IPS-18c (cell line): ENCODE results near the gene FOXL1.
A peak's percentile ranks its signal among the peaks of the same experiment; 100 is the strongest.

Experiments
- H3K4me3 ChIP-seq: 2 replicates; pipeline ENCODE4 v1.7.0; 2013; ENCODE audit warnings: low read depth, mild to moderate bottlenecking, low read length, moderate library complexity; ENCODE audit not compliant: insufficient read depth
- H3K9me3 ChIP-seq: one replicate; pipeline ENCODE4 v1.6.1; 2013; ENCODE audit warnings: mild to moderate bottlenecking, low read length, moderate library complexity; ENCODE audit not compliant: control insufficient read depth, insufficient read depth

FOXL1 gene

DNA sequence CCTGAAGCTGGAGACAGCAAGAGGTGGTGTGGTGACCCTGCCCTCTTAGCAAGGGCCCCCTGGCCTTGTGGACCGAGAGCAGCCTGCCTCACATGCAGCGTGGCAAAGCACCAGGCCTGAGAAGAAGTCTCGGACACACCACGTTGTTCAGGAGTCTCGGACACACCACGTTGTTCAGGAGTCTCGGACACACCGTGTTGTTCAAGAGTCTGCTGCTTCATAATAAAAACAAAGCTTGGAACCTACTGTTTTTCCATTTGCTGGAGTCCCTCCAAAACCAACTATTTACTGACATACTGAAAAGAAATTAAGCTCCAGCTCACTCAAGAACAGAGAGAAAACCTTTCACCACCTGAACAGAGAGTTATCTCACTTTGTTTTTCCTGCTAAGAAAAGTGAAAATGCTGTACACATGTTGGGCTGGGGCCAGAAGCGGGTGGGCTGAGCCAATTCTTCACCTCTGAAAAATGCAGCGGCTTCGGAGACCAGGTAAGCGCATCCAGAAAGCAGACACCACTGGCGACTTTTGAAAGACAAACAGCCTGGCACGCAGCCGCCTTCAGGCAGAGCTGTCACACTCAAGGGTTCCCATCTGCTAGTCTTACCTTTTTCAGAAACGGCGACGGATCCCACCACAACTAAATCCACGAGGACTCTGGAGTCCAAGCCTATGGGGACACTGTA lies 32.3 kb upstream of the FOXL1 start:
- Histone ChIP-seq H3K4me3 (no peak overlapping the region), H3K9me3 (no peaks in the 10 kb centered on the region)

DNA sequence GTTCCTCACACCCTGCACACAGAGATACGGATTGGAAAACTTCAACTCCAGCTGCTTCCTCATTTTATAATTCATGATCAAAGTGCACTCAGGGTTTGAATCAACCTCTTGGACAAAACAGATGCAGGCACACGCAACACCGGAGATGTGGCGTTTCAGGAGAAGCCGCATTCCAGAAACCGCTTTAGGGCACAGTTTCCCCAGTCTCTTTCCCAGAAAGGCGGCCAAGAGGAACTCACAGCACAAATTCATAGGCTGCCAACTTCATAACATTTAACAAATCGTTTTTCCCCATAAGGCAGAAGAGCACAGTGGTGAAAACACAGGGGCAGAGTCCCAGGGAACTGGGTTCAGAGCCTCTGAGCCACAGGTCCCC lies 31.7 kb upstream of the FOXL1 start:
- Histone ChIP-seq H3K4me3 (no peak overlapping the region), H3K9me3 (no peaks in the 10 kb centered on the region)

DNA sequence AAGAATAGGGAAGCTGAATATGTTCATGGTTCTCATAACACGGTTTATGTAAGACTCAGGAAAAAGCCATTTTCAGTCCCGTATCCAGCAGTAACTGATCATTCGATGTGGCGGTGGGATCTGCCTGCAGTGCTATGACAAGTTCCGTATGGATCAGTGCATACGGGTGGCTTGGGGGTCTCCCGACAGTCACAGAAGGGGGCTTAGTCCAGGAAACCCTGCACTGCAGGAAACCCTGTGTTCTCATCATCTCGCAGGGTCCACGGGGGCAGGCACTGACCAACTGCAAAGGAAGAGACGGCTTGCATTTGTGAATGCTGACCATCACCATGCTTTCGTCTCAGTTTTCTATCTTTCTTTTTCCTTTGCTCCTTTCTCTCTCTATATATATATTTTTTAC lies 31.1 kb upstream of the FOXL1 start:
- Histone ChIP-seq H3K9me3 (no peaks in the 10 kb centered on the region), H3K4me3 (no peak overlapping the region)

DNA sequence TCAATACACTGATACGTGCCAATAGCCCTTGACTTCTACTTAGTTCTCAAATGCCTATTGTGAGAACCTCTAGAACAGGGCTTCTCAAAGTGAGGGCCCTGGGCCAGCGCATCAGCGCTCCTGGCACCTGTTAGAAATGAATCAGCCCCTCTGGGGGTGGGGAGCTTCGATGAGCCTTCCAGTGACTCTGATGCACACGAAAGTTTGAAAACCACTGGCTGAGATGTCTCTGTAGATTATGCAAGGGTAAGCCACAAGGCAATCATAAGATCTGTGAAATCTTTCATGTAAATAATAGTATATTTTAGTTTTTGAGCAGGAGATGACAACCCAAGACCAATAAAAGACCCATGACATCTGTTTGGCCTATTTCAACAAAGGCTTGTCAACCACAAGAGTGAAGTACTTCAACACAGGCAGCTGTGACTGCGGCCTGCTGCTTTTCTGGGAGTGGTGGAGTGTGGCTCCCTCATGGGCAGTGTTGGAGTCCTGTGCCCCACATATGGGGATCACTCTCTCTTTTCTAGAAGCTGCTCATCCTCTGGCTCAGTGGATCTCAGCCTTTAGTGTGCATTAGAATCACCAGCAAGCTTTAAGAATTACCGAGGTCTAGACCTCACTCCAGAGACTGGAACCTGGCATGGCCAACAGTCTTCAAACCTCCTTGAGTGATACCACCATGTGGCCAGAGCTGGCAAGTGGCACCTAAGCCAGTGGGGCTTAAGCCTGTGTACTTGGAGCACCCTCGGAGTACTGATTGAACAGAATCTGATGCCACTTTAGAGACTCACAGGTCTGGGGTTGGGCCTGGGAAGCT lies 29.1 kb upstream of the FOXL1 start:
- H3K9me3 ChIP-seq, result no peaks in the 10 kb centered on the region
- H3K4me3 ChIP-seq, result no peak overlapping the region

DNA sequence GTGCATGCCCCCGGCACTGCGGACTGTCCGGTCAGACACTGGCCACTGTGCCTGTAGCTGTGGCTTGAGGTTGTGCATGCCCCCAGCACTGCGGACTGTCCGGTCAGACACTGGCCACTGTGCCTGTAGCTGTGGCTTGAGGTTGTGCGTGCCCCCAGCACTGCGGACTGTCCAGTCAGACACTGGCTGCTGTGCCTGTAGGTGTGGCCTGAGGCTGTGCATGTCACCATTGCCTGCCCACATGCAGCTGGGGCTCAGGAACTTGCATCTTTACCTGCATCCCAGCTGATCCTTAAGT lies 28.5 kb upstream of the FOXL1 start:
- H3K4me3 ChIP-seq, result no peak overlapping the region
- H3K9me3 ChIP-seq, result no peaks in the 10 kb centered on the region

DNA sequence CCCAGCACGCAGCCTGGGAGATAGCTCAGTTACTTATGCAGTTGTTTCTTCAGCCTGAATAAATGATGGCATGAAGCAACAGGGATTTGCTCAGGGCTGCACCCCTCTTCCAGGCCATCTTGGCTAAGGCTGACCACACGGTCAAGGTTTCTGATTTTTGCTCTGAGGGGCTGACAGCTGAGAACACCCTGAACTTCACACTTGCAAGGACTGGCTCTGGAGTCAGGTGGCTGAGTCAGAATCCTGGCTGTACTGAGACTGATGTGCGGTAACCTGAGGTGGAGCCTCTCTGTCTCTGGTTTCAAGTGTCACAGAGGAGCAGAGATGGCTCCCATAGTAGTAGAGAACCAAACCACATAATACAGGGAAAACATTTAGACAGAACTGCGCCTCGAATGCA lies 28.1 kb upstream of the FOXL1 start:
- Histone ChIP-seq H3K4me3 (no peak overlapping the region), H3K9me3 (no peaks in the 10 kb centered on the region)

DNA sequence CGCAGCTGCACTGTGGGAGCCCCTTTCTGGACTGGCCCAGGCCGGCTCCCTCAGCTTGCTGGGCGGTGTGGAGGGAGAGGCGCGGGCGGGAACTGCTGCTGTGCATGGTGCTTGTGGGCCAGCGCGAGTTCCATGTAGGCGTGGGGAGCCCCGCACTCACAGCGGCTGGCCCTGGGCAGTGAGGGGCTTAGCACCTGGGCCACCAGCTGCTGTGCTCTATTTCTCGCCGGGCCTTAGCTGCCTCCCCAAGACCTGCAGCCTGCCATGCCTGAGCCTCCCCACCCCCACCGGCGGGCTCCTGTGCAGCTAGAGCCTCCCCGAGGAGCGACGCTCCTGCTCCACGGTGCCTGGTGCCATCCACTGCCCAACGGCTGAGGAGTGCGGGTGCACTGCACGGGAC lies 25.0 kb upstream of the FOXL1 start:
- Histone ChIP-seq H3K9me3 (no peaks in the 10 kb centered on the region), H3K4me3 (no peak overlapping the region)

DNA sequence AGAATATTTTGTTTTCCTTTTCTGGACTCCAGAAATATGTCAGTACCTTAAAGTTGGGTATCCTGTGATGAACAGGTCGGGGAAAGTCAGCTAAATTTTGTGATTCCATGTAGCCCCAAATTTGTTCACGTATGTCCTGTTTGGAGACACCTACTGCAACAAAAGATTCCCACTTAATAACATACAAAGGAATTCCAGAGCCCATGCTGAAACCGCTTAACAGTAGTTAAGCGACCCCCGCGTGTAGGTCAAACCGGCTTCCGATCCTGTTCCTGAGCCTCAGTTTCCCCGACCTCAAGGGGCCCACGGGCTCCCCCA lies 23.8 kb upstream of the FOXL1 start:
- H3K4me3 ChIP-seq, result peak overlapping the region; percentile 81
- H3K9me3 ChIP-seq, result no peaks in the 10 kb centered on the region

DNA sequence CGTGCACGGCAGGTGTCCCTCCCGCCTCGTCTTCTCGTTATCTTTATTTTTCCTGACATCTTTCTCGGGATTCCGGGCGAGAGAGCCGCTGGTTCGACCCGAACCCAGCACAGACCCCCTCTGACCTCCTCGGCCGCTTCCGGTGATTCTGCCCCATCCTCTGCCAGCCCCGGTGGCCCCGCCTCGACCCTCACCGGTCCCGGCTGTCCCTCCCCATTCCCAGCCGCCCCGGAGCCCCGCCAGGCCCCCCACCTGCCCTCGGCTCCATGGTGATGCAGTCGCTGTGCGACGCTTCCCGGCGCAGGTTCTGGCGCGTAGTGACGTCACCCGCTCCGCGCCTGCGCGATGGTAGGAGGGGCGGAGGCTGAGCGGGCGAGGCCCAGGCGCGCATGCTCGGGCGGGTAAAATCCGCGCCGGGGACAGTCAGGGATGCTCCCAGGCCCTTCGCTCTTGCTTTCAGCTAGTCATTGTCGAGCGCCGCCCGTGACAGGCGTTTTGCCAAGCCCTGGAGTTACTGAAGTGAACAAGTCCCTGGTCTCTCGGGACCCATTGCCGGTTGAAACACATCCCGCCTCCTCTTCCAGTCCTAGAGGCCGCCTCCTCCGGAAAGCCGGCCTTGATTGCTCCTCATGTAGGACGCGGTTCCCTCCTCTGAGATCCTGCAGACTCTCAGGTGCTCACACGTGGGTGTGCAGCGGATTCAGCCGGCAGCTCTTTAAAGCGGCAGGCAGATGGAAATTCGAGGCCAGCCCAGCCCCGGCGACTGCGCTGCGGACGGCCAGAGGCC lies 23.2 kb upstream of the FOXL1 start, which contains the start of gene MTHFSD:
TSS of gene MTHFSD (minus strand) at position 319 of the 787 bp plus-strand sequence. CDS start at position 268, 51 bp downstream.
- Histone ChIP-seq H3K4me3 (peak within 1 kb of the TSS; percentile 81), H3K9me3 (no peaks in the 10 kb centered on the region)

DNA sequence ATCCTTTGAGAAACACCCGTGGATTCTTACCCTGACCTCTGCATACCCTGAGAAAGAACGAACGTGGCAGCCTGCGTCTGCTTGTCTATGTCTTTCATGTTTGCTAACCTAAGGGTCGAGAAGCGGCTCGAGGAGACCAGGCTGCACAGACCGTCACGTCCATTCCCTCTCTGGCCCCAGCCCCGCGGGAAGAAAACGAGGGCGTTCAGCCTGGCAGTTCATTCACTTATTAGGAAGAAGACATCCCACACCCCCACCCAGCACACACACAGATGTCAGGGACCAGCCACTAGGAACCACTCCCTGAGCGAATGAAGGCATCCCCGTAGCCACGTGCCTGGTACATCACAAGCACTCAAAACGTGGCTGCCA lies 22.7 kb upstream of the FOXL1 start:
- Histone ChIP-seq H3K9me3 (no peaks in the 10 kb centered on the region), H3K4me3 (peak overlapping the region; percentile 81)

DNA sequence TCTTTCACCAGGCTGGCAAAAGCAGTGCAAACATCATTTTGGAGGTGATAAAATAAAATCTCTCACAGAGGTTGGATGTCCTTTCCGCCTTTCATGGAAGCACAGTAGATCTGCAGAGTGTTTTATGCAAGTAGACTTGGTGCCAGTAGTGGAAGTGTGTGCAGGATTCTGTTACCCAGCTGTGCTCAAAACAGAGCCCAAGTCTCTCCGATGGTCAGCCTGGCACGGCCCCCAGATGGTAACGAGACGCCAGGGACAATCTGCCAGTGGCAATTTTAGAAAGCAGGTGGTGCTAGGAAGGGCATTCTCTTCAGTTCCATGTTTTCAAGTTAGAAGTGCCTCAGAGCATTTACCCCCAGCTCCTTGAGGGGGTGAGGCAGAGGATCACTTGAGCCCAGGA lies 21.8 kb upstream of the FOXL1 start:
- Histone ChIP-seq H3K4me3 (no peak overlapping the region), H3K9me3 (no peaks in the 10 kb centered on the region)

DNA sequence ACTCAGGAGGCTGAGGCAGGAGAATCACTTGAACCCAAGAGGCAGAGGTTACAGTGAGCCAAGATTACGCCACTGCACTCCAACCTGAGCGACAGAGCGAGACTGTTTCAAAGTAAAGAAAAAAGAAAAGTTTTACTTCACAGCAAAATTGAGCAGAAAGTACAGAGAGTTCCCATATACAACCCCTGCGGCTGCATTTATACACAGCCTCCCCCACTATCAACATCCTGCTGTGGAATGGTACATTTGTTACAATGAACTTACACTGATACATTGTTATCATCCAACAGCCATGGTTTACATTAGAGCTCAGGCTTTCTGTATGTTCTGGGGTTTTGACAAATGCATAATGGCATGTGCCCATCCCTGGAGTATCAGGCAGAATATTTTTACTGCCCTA lies 20.8 kb upstream of the FOXL1 start:
- Histone ChIP-seq H3K4me3 (no peak overlapping the region), H3K9me3 (no peaks in the 10 kb centered on the region)

DNA sequence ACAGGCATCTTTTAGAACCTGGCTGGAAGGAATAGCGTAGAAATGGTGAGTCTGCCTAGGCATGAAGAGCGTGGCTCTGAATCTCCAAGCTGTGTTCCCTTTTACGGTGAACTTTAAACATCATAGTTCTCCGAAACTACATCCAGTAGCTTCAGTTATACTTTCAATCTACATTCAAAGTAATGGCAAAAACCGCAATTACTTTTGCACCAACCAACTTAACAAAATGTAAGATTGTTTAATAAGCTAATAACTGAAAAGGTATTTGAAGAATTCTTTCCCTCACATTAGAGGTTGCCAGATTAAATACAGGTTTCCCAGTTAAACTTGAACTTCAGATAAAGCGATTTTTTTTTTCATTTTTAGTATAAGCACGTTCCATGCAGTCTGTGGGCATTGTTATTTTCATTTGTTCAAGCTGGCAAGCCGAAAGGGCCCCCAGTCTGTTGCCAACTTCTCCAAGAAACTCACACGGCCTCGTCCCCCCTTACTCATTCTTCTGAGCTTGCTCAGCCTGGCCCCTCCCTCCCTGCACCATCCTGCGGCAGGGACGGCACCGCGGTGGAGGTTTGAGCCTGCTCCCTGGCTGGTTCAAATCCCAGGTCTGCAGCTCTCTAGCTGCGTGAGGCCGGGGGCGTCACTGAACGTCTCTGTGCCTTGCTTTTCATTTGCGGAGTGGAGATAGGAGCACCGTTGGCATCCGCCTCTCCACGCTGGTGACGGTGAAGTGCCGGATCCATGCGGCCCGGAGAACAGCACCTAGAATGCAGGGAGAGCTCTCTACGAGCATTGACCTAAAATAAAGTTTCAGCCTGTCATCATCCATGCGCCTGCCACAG lies 19.8 kb upstream of the FOXL1 start:
- no peak overlapping the region for H3K4me3 ChIP-seq
- no peaks in the 10 kb centered on the region for H3K9me3 ChIP-seq

DNA sequence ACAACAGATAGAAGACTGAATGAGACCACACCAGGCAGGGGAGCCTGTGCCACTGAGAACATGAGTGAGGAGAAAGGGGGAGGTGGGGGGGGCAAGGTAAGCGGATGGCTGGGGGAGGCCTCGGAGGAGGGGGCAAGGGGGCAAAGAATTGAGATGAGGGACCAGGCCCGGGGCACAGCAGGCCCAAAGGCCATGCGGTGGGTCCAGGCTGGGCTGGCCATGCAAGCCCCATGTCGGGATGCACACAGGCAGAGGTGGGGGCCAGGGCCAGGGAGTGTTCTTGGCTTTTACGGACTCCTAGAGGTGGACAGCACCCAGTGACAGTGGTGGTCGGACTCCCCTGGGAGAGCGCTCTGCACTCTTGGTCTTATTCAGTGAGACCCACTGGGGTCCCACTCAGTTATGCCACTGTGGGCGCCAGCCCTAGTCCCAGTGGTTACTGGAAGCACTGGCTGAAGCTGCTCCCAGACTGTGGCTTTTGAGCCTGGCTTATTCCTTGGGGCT lies 18.5 kb upstream of the FOXL1 start:
- Histone ChIP-seq H3K4me3 (no peak overlapping the region), H3K9me3 (no peaks in the 10 kb centered on the region)

DNA sequence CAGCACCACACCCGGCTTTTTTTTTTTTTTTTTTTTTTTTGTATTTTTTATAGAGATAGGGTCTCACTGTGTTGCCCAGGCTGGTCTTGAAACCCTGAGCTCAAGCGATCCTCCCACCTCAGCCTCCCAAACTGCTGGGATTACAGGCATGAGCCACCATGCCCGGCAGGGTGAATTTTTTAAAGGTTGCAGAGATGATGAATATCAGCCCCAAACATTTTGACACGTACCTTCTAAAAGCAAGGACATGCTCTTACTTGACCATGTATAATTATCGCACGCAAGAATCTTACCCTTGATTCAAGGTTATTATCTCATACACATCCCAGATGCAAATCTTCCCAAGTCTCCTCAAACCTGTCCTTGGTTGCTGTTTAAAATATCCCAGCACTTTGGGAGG lies 16.0 kb upstream of the FOXL1 start:
- no peak overlapping the region for H3K4me3 ChIP-seq

DNA sequence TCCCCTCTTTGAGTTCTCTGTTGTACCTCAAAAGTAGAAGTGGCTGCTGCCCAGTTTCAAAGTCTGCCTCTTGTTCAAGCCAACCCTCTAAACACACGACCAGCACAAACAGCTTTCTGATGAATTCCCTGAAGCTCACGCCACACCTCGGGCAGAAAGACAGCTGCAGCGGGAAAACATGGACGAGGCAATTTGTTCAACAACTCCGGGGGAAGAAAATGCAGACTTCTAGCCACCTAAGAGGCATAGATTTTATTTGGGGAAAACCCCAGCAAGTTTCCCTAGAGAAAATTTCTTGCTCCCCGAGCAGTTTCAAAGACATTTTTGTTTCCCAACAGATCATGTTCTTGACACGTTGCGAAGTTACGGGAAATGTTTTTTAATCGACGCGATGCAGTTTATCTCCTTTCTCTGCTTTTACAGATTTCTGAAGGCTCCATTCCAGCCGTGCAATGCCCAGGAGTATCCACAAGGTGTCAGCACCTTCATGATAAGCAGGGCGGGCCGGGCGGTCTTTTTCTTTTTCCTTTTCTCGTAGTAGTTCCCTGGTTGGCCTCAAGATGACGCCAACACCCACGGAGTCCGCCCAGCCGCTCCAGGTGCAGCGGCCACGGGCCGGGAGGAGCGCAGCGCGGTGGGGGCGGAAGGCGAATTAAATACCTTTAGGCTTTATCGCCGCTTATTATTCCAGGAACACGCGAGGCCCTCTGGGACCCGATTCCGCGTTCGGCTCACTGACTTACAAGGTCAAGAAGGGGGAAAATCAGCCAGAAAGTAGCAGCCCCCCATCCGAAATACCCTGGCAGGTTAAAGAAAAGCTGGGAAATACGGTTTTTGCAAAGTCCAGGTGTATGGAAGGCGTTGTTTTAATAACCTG lies 14.6 kb upstream of the FOXL1 start:
- Histone ChIP-seq H3K9me3 (no peaks in the 10 kb centered on the region), H3K4me3 (peak overlapping the region; percentile 25; the same call in 1 of the 2 replicates)

More for the DNA sequence above, 16.0 kb upstream of the FOXL1 start:
- H3K9me3 ChIP-seq, result no peaks in the 10 kb centered on the region
